GM18519 (cell line): ENCODE measurements around the gene TSTD2.
"Not testable (repeated sequence)": the region's sequence is repeated elsewhere in the genome, so short reads cannot be mapped to it uniquely, and the experiment has no call there.

Source experiments
- ATAC-seq: cut with Tn5 transposase; IDR thresholded peaks from one replicate; pipeline ENCODE4 v1.9.1; 2021; ENCODE audit warnings: mild to moderate bottlenecking, moderate library complexity; ENCODE audit not compliant: unreplicated experiment, low FRiP score

Gene TSTD2

DNA sequence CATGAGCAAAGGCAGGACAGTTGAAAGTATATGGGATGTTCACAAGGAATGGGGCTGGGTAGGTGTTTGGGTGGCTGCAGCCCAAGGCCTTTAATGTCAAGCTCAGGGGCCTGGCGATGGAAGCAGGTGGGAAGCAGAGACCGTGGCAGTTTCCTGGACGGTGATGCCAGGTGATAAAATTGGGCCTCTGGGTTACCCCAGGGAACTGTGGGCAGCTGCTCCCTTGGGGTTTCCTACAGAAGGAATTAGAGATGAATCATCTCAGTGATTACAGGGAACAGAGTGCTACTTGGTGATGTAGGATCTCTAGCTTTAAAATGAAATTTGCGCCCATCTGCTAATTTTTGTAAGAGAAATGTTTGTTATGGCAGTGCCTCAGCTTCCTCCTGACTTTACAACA, 39.2 kb downstream of the TSTD2 start:
- no peak for ATAC-seq

- no peak for ATAC-seq
Observed at GRCh38 chr9:97592126-97592525, 41.0 kb downstream of the TSTD2 start.

DNA sequence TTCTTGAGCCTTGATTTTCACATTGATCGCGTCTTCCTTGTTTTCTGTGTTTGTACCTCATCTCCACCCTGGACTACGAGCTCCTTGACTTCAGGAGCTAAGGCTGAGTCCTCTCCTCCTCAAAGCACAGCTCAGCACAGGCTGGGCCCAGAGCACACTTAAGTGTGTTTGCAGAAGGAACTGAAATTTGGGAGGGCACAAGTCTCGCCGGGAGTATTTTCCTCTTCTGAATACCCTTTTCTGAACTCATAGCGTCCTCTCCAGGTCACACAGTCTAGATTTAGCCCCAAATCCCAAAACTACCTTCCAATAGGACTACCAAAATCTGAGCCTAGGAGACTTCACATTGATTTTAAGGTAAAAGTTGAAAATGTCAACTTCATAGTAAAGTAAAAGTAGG, 41.6 kb downstream of the TSTD2 start:
- no peak for ATAC-seq

DNA sequence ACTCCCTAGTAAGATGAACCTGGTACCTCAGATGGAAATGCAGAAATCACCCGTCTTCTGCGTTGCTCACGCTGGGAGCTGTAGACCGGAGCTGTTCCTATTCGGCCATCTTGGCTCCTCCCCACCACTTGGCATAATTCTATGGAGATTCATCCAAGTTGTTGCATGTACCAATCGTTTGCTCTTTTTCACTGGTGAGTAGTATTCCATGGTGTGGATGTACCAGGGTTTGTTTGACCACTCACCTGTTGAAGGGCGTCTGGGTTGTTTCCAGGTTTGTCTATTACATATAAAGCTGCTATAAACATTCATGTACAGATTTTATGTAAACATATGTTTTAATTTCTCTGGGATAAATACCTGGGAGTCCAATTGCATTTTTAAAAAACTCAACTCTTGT, 46.3 kb downstream of the TSTD2 start:
- ATAC-seq: not testable (repeated sequence)

GRCh38 chr9:97584778-97585177, 48.4 kb downstream of the TSTD2 start:
- not testable (repeated sequence) for ATAC-seq

GRCh38 chr9:97581590-97581989, 51.6 kb downstream of the TSTD2 start:
- ATAC-seq: not testable (repeated sequence)

GRCh38 chr9:97579914-97580313, 53.3 kb downstream of the TSTD2 start:
- ATAC-seq: no peak

- ATAC-seq: no peak
Observed at GRCh38 chr9:97578846-97579245, 54.3 kb downstream of the TSTD2 start.

GRCh38 chr9:97577051-97577450, 56.1 kb downstream of the TSTD2 start:
- ATAC-seq: no peak

DNA sequence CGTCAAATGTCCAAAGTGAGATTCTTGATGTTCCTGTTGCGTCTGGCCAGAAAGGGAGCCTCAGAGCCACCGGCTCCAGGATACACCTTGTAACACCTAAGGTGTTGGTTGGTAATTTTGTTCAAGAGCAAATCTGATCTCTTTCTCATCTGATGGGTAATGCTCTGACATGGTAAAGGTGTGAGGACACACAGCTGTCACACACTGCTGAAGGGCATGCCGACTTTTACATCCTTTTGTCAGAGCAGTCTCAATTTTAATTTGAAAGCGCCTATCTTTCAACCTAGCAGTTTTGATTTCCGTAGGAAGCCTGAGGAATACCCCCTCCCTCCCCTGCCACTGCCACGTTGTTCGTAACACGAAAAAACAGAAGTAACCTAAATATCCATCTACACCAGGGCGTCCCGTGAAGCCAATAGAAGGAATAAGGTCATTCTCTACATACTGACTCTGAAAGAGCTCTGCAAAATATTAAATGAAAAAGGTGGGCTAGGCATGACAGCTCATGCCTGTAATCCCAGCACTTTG, 57.4 kb downstream of the TSTD2 start:
- no peak for ATAC-seq

- ATAC-seq: not testable (repeated sequence)
Observed at GRCh38 chr9:97574921-97575672, 58.1 kb downstream of the TSTD2 start.

GRCh38 chr9:97574101-97574571, 59.0 kb downstream of the TSTD2 start:
- ATAC-seq: not testable (repeated sequence)

DNA sequence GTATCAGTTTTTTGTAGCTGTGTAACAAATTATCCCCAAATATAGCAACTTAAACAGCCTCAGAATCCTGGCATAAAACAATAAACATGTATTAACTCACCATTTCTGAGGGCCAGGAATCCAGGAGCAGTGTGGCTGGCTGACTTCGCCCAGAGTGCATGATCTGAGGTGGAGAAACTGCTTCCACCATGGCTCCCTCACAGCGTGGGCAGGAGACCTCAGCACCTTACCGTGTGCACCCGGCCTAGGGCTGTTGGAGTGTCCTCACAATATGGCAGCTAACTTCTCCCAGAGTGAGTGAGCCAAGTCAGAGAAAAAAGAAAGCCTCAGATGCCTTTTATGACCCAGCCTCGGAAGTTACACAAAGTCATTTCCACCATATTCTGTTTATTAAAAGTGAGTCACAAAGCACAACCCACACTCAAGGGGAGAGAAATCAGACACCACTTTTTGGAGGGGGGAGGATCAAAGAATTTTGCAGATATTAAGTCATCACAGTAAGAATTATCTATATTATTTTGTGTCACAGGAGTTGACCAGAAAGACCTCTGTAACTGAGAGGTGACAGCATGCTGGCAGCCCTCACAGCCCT, 59.6 kb downstream of the TSTD2 start:
- ATAC-seq: no peak

GRCh38 chr9:97572892-97573365, 60.2 kb downstream of the TSTD2 start:
- ATAC-seq: no peak

GRCh38 chr9:97572196-97572891, 60.8 kb downstream of the TSTD2 start:
- ATAC-seq: no peak

- ATAC-seq: no peak
Observed at GRCh38 chr9:97571664-97572063, 61.5 kb downstream of the TSTD2 start.

DNA sequence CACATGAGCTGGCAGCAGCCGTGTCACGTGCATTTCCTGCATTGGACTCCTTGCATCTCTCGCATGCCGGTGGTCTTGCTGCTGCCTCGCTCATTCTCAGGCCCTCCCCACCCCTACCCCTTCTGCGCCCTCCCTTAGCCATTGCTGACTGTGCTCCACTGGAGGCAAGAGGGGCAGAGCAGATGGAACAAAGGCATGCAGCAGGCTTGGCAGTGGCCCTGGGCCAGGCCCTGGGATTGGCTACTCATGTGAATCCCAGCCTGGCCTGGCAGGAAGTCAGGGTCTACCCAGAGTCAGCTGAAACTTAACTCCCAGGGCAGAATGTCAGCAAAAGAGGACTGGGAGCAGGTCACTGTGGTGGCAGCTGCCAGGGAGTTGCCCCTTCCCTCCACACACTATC, 62.3 kb downstream of the TSTD2 start:
- ATAC-seq: no peak

GRCh38 chr9:97568461-97569275, 64.5 kb downstream of the TSTD2 start:
- ATAC-seq: no peak

DNA sequence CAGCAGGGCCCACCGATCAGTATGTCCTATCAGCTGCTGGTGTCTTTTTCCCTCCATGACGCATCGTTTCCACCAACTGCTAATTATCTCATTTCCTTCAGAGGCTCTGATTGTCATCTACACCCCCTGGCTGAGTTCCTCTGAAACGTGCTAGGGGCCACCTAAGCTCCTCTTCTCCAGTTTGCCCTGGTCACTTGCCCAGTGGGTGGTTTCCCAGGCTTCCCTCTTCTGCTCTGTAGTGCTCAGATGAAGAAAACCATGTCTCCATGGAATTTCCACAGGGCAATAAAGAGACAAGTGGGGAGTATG, 65.3 kb downstream of the TSTD2 start:
- no peak for ATAC-seq

DNA sequence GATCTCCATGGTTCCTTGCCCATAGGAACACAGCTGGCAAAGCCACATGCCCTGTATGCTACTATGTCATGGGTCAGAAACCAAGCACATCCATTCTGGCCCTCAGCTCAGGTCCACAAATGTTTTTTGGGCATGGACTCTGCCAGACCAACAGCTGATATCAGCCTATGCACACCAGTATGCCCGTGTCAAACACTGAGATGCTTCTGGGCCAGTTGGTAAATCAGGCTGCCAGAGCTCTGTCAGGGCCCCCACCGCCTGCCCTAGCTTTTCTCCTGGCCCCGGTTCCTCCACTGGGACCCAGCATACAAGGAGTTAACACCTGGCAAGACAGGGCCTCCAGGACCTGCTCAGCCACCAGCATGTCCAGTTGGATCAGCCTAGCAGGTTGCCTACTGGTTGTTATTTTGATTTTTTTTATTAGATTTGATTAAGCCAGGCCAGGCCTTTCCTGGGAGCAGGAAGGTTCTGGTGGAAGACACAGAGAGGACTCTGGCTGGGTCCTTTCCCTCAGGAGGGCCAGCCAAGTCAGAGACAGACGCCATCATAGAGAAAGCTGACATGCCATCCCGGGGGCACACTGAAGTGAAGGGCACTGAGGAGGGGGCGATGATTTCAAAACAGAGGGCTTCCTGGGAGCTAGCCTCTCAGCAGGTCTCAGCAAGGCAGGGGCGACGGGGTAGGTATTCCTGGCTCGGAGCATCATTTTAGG, 65.8 kb downstream of the TSTD2 start:
- no peak for ATAC-seq
